Measurements from ENCODE around the gene XK. TPM values are rescaled to one million over a fixed set of nuclear protein-coding genes. Genes with fewer than 3 reads are reported as not detected.

XK gene
- total RNA-seq, 1 experiment from 2014 or later: not detected

GRCh38 chrX:37666516-37666915 is 19.1 kb upstream of the XK start:
- no peaks in the 10 kb centered on the region for H3K27me3 ChIP-seq
- no peaks in the 10 kb centered on the region for H3K4me1 ChIP-seq
- no peaks in the 10 kb centered on the region for H3K9me3 ChIP-seq (replicated peaks)
- no peak for DNase-seq
- H3K27ac ChIP-seq: no peak overlapping the region
- H3K36me3 ChIP-seq: no peaks in the 10 kb centered on the region
- no peak overlapping the region for H3K4me3 ChIP-seq

GRCh38 chrX:37667141-37667540 is 18.4 kb upstream of the XK start:
- no peaks in the 10 kb centered on the region for H3K27me3 ChIP-seq
- no peaks in the 10 kb centered on the region for H3K36me3 ChIP-seq
- H3K4me3 ChIP-seq: no peak overlapping the region
- H3K9me3 ChIP-seq (replicated peaks): no peaks in the 10 kb centered on the region
- H3K4me1 ChIP-seq: no peaks in the 10 kb centered on the region
- no peak overlapping the region for H3K27ac ChIP-seq
- no peak for DNase-seq

GRCh38 chrX:37672563-37672962 is 13.0 kb upstream of the XK start:
- H3K27me3 ChIP-seq: no peaks in the 10 kb centered on the region
- no peaks in the 10 kb centered on the region for H3K36me3 ChIP-seq
- H3K4me1 ChIP-seq: no peaks in the 10 kb centered on the region
- DNase-seq: no peak
- H3K4me3 ChIP-seq: no peak overlapping the region
- H3K27ac ChIP-seq: no peak overlapping the region
- H3K9me3 ChIP-seq (replicated peaks): no peaks in the 10 kb centered on the region

GRCh38 chrX:37676811-37677210 is 8.8 kb upstream of the XK start:
- no peaks in the 10 kb centered on the region for H3K4me1 ChIP-seq
- H3K27me3 ChIP-seq: no peaks in the 10 kb centered on the region
- H3K36me3 ChIP-seq: no peaks in the 10 kb centered on the region
- no peak overlapping the region for H3K27ac ChIP-seq
- no peaks in the 10 kb centered on the region for H3K9me3 ChIP-seq (replicated peaks)
- no peak for DNase-seq
- no peak overlapping the region for H3K4me3 ChIP-seq

- H3K36me3 ChIP-seq: no peaks in the 10 kb centered on the region
- DNase-seq: no peak
- no peaks in the 10 kb centered on the region for H3K4me1 ChIP-seq
- H3K9me3 ChIP-seq (replicated peaks): no peaks in the 10 kb centered on the region
- no peak overlapping the region for H3K4me3 ChIP-seq
- H3K27me3 ChIP-seq: no peaks in the 10 kb centered on the region
- no peak overlapping the region for H3K27ac ChIP-seq
Measured at GRCh38 chrX:37677243-37677642, 8.3 kb upstream of the XK start.

- Histone ChIP-seq H3K4me3 (no peak overlapping the region), H3K27me3 (no peaks in the 10 kb centered on the region)
Measured at GRCh38 chrX:37677765-37678164, 7.8 kb upstream of the XK start.

GRCh38 chrX:37678574-37678973 is 7.0 kb upstream of the XK start:
- Histone ChIP-seq H3K4me1 (no peaks in the 10 kb centered on the region), H3K4me3 (no peak overlapping the region), H3K9me3 (replicated peaks) (no peaks in the 10 kb centered on the region), H3K27ac (no peak overlapping the region), H3K36me3 (no peaks in the 10 kb centered on the region), H3K27me3 (no peaks in the 10 kb centered on the region)
- DNase-seq: no peak

More at GRCh38 chrX:37677765-37678164, 7.8 kb upstream of the XK start:
- no peaks in the 10 kb centered on the region for H3K36me3 ChIP-seq
- DNase-seq: no peak
- no peak overlapping the region for H3K27ac ChIP-seq
- H3K9me3 ChIP-seq (replicated peaks): no peaks in the 10 kb centered on the region
- H3K4me1 ChIP-seq: no peaks in the 10 kb centered on the region

GRCh38 chrX:37679230-37679629 is 6.4 kb upstream of the XK start:
- Histone ChIP-seq H3K27me3 (no peaks in the 10 kb centered on the region), H3K4me1 (no peaks in the 10 kb centered on the region), H3K4me3 (no peak overlapping the region), H3K9me3 (replicated peaks) (no peaks in the 10 kb centered on the region), H3K27ac (no peak overlapping the region), H3K36me3 (no peaks in the 10 kb centered on the region)
- no peak for DNase-seq

GRCh38 chrX:37679888-37680287 is 5.7 kb upstream of the XK start:
- Histone ChIP-seq H3K4me1 (no peaks in the 10 kb centered on the region), H3K9me3 (replicated peaks) (no peaks in the 10 kb centered on the region), H3K27me3 (no peaks in the 10 kb centered on the region), H3K4me3 (no peak overlapping the region), H3K36me3 (no peaks in the 10 kb centered on the region), H3K27ac (no peak overlapping the region)
- no peak for DNase-seq

- H3K27ac ChIP-seq: no peak overlapping the region
- H3K27me3 ChIP-seq: no peaks in the 10 kb centered on the region
- no peaks in the 10 kb centered on the region for H3K36me3 ChIP-seq
- no peaks in the 10 kb centered on the region for H3K4me1 ChIP-seq
- H3K4me3 ChIP-seq: no peak overlapping the region
- H3K9me3 ChIP-seq (replicated peaks): no peaks in the 10 kb centered on the region
- DNase-seq: peak in 1 of 2 experiments; percentile 6
Measured at GRCh38 chrX:37684426-37684825, 1.2 kb upstream of the XK start.

GRCh38 chrX:37684973-37685372 is 618 bp upstream of the XK start:
- DNase-seq: no peak
- Histone ChIP-seq H3K4me1 (no peaks in the 10 kb centered on the region), H3K4me3 (no peak overlapping the region), H3K27me3 (no peaks in the 10 kb centered on the region), H3K36me3 (no peaks in the 10 kb centered on the region), H3K9me3 (replicated peaks) (no peaks in the 10 kb centered on the region), H3K27ac (no peak overlapping the region)

- H3K4me3 ChIP-seq: no peak overlapping the region
- no peak overlapping the region for H3K27ac ChIP-seq
- H3K27me3 ChIP-seq: no peaks in the 10 kb centered on the region
- no peaks in the 10 kb centered on the region for H3K4me1 ChIP-seq
- H3K9me3 ChIP-seq (replicated peaks): no peaks in the 10 kb centered on the region
- H3K36me3 ChIP-seq: no peaks in the 10 kb centered on the region
- no peak for DNase-seq
Measured at GRCh38 chrX:37686369-37686995, 891 bp downstream of the XK start.

GRCh38 chrX:37686996-37687395 is 1.4 kb downstream of the XK start:
- H3K4me1 ChIP-seq: no peaks in the 10 kb centered on the region
- H3K27ac ChIP-seq: no peak overlapping the region
- no peaks in the 10 kb centered on the region for H3K36me3 ChIP-seq
- no peak overlapping the region for H3K4me3 ChIP-seq
- no peak for DNase-seq
- H3K9me3 ChIP-seq (replicated peaks): no peaks in the 10 kb centered on the region
- no peaks in the 10 kb centered on the region for H3K27me3 ChIP-seq

- DNase-seq: no peak
- H3K27me3 ChIP-seq: no peaks in the 10 kb centered on the region
- no peaks in the 10 kb centered on the region for H3K4me1 ChIP-seq
- no peak overlapping the region for H3K27ac ChIP-seq
- no peaks in the 10 kb centered on the region for H3K9me3 ChIP-seq (replicated peaks)
- no peak overlapping the region for H3K4me3 ChIP-seq
- no peaks in the 10 kb centered on the region for H3K36me3 ChIP-seq
Measured at GRCh38 chrX:37690119-37690518, 4.5 kb downstream of the XK start.

GRCh38 chrX:37692918-37693317 is 7.3 kb downstream of the XK start:
- Histone ChIP-seq H3K9me3 (replicated peaks) (no peaks in the 10 kb centered on the region), H3K36me3 (no peaks in the 10 kb centered on the region), H3K27ac (no peak overlapping the region), H3K4me3 (no peak overlapping the region), H3K4me1 (no peaks in the 10 kb centered on the region), H3K27me3 (no peaks in the 10 kb centered on the region)
- no peak for DNase-seq

GRCh38 chrX:37697169-37697760 is 11.7 kb downstream of the XK start:
- H3K27me3 ChIP-seq: no peaks in the 10 kb centered on the region
- DNase-seq: no peak
- H3K36me3 ChIP-seq: no peaks in the 10 kb centered on the region
- H3K27ac ChIP-seq: no peak overlapping the region
- H3K4me1 ChIP-seq: no peaks in the 10 kb centered on the region
- H3K4me3 ChIP-seq: no peak overlapping the region
- no peaks in the 10 kb centered on the region for H3K9me3 ChIP-seq (replicated peaks)

All from SJCRH30 (cell line).